Activated CD8-positive, alpha-beta memory T cell treated with anti-CD3 and anti-CD28 coated beads, Interleukin-2, amount 50 U/mL, for 24 hours (primary cell): ENCODE data around the gene IQGAP2.
"Not testable (repeated sequence)": the region's sequence is repeated elsewhere in the genome, so short reads cannot be mapped to it uniquely, and the experiment has no call there.

Experiments
- DNase-seq: peaks from one replicate; pipeline ENCODE4 v3.0.0-alpha.2; 2020; ENCODE audit errors: extremely low read depth

Gene IQGAP2

DNA sequence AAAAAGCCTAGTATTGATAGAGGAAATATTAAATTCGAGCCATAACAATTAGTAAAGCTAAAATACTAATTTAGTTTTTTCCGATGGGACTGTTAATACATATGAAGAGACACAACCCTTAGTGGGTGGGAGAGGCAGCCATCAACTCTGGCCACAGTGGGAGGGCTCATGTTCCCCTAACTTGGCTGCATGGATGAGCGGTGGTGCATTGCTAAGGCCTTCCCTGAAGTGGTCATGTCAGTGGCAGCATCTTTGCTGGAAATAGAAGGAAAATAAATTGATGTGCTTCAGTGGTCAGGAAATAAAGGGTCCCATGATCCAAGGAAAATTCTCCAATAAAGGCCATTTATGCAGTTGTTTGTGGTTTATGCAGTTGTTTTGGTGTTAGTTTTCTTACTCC lies 254.0 kb downstream of the IQGAP2 start:
- DNase-seq, result no peak

DNA sequence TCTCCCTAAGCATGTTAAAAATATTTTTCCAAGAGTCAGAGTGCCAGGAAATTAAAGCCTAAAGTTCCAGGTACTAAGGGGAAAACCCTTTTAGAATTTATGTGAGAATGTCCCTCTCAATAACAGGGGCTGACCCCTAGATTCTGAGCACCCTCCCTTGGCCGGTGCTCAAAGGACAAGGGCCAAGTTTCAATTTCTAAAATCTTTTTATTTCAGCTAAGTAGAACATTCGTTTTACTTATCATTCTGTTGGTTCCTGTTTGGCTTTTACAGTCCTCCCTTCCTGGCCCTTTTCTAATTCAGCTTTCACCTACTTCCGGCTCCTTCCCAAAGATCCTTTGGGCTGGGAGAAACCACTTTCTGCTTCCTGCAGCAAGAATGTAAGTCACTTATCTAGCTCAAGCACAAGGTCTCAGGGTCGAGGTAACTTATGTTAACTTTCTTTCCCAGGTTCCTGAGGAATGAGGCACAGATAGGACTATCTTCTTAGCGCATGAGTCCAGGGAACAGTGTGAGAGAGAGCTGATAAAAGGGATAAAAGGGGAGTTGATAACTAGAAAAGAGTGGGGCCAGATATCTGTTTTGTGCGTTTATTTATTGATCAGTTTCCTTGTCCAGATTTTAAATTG lies 254.7 kb downstream of the IQGAP2 start:
- no peak for DNase-seq

DNA sequence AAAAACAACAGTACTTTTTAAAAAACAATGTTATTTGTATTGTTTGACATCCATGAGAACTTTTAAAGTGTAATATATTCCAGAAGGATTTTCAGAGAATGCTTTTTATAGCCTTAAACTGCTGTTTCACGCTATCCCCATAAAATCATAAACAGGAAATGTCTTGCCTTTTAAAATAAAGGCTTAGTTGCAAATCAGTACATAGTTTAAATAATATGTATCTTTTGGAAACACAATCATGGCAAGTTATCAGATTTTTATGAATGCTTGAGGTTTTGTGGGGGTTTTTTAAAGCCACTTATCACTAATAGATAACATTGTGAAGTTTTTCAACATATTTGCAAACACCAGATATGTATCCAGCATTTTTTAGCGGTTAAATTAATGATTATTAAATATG lies 257.3 kb downstream of the IQGAP2 start:
- DNase-seq, result no peak

DNA sequence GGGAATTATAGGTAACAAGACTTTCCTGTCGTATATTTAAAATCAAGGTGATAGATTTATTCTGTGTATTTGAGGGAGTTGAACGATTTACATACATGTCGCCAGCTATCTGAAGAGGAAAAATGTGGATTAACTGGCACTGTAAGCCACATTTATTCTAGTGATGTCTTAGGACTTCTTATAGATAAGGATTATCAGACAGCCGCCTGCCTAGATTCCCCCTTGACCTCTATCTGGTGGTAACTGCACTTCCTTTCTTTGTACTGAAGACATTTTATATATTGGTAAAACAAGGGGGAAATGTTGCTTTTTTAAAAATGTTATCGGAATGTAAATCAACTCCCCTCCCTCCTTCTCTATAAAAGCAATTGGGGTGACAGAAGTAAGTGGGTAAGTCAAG lies 259.4 kb downstream of the IQGAP2 start:
- DNase-seq, result no peak

DNA sequence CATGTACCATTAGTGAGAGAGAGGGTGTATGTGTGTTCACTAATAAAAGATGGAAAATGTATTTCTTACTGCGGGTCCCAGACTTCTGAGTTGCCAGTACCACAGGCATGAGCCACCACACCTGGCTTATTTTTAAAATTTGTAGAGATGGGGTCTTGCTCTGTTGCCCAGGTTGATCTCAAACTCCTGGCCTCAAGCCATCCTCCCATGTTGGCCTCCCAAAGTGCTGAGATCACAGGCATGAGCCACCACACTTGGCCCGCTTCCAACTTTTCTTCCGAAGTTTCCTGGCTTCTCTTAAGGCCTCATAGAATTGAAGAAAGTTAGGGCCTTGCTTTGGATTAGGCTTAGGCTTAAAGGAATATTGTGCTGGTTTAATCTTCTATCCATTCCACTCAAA lies 260.5 kb downstream of the IQGAP2 start:
- no peak for DNase-seq

DNA sequence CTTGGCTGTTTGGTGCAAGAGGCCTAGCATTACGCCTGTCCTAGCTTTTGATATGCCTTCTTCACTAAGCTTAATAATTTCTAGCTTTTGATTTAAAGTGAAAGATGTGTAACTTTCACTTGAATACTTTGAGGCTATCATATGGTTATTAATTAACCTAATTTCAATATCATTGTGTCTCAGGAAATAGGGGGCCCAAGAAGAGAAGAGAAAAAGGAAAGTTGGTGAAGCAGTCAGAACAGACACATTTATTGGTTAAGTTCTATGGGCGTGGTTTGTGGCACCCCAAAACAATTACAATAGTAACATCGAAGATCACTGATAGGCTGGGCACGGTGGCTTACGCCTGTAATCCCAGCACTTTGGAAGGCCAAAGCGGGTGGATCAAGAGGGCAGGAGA lies 261.0 kb downstream of the IQGAP2 start:
- no peak for DNase-seq

DNA sequence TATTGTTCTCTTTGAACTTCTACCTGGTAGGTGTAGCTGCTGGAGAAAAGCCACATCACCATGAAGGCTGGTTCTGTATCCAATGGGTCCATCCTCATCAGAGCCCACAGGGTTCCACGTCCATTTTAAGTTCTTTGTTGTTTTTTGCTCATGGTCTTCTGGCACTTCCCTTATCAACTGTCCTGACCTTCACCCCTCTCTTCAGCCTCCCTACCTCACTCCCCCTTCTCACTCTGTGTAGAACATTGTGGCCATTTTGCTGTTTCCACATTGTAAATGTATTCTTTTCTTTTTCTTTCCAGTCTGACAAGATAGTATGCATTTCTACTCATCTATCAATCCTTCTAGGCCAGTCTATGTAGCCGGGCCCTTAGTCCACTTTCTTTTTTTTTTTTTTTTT lies 264.4 kb downstream of the IQGAP2 start:
- no peak for DNase-seq

DNA sequence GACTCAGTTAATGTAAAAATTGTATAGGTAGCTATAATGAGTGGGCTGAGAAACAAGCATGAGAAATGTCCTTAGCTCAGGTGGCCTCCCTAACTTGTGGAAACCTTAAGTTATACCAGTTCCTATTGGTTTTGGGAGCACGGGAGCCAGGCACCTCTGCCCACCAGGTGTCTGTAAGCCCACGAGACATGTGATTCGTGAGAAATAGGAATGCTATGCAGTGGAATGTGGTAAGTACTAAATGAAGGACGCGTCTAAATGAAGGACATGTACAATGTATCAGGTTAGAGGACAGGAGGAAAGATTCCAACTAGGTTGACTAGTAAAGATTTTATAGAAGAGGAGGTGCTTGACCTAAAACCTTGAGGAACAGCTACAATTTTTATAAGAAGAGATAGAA lies 266.2 kb downstream of the IQGAP2 start:
- no peak for DNase-seq

DNA sequence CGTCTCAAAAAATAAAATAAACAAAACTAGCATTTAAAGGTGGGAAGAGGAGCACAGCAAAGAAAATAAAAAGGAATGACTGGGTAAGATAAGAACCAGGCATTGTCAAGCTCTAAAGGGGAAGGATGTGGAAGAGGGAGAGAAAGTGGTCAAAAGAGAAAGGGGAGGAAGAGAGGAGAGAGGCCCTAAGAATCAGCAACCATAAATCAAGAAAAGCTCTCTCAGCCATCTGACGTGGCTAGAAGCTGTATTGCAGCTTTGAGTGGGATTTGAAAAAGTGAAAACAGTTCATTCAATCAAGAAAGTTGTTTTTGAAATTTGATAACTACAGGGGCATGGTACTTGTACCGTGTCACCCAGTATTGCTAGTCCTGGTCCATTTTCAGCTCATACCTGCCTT lies 267.4 kb downstream of the IQGAP2 start:
- no peak for DNase-seq

DNA sequence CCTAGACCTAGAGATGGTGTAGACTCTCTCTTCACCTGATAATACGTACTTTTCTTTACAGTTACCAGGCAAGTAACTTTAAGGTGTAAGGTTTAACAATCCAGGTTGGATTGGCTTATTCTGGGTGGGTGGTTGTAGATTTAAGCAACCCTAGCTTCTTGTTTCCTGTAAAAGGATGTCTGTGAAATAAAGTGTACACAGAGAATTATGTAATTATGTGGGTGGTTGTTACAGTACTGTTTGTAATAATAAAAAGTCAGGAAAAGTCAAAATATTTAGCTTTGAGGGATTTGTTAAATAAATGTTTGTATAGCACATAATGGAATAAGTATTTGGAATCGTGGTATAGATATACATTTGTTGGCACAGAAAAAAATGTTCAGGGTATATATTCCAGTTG lies 269.2 kb downstream of the IQGAP2 start:
- DNase-seq, result no peak

DNA sequence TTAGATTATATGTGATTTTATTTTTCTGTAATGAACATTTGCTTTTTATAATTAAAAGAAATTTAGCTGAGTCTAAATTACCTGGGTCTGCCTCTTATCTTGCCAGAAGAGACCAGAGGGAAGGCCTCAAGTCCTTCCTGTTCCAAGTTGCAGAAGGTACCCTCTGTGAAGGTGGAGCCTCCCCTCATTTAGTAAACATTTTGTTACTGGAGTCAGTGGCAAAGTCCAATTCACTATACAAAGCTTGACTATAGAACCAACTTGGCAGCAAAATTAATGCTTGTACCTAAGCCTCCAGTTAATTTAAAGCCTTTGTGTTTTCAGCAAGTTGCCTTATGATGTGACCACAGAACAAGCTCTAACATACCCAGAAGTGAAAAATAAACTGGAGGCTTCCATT lies 270.0 kb downstream of the IQGAP2 start:
- DNase-seq, result no peak

DNA sequence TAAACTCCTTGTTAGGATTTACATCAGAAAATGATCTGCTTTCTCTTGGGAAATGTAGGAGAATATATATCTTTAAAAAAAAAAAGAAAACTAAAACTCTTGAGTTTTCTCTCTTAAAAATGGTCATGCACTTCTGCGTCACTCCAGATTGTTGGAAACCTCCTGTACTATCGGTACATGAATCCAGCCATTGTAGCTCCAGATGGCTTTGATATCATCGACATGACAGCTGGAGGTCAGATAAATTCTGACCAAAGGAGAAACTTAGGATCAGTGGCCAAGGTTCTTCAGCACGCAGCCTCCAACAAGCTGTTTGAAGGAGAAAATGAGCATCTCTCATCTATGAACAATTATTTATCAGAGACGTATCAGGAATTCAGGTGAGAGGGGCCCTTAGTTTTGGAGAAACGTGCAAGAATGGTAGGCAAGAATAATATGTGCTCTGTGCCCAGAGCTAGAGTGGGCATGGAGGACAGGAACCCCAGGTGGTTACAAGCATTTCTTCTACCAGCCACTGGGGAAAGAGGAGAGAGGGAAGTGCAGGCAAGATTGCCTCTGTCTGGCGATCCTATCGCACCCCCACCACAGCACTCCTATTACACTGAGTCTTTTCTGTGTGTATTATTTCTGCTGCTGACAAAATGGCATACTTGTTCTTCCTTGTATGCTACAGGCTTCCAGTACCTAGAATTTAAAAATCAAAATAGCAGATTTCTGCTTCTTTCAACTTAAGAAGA lies 271.4 kb downstream of the IQGAP2 start:
- DNase-seq, result no peak

DNA sequence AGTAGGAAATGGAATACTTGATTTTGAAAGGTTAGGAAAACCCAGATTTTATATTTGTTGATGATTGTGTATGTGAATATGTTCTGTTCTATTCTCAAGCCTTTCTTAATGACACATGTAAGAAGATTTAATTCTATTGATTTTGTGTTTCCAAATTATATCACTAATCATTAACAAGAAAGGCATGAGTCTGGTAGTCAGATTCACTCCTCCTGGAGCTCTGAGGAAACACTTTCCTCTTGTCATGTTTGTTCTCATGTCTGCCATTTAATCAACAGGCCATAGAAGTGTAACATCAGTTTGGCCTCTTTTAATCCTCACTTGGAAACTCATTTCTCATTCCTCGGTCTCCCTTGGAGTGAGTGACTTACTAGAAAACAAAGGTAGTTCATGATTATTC lies 272.3 kb downstream of the IQGAP2 start:
- no peak for DNase-seq

DNA sequence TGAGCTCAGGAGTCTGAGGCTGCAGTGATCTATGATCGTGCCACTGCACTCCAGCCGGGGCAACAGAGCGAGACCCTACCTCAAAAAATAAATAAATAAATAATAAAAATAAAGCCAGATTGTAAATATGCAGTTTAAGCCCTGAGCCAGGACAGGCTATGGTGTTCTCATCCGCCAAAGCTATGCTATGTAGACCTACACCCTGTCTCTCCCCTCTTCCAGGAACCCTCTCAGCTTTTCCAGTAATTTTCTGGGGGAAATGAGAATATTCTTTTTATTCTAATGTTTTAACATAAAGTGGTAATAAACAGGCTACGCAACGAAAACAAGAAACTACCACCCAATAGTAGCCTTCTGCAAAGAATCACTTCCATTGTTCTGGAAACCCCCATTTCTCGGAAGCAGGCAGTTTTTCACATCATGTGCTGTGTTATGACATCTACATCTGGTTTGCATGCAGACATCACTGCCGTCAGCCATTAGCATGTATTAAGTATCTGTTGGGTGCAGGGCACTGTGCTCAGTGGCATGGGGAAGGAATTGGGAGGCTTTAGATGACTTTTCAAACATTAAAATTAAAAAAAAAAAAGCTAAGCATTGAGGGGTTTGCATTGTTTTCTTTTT lies 274.9 kb downstream of the IQGAP2 start:
- no peak for DNase-seq

DNA sequence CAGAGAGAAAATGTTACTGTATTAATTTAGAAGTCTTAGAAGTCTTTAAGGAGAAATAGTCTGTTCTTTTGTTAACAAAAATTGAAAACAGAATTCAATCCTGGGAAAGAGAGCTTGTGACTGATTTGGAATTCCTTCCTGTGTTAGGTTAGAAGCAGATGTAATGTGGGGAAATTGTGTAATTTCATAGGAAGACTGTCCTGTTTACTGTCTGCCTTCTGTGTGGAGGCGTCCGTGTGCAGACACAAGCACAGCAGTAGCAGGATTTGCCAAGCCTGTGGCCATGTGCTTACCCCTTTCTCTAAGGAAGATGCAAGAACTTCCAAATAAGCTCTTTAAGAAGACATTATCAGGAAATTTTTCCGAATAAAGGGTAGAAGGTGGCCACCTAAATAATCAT lies 276.1 kb downstream of the IQGAP2 start:
- no peak for DNase-seq

DNA sequence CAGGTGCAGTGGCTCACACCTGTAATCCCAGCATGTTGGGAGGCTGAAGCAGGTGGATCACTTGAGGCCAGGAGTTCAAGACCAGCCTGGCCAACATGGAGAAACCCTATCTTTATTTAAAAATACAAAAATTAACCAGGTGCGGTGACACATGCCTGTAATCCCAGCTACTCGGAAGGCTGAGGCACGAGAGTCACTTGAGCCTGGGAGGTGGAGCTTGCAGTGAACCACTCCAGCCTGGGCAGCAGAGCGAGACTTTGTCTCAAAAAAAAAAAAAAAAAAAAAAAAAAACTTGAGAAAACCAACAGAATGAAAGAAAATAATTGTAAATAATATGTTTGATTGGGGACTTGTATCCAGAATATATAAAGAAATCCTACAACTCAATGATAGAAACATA lies 277.7 kb downstream of the IQGAP2 start:
- not testable (repeated sequence) for DNase-seq

DNA sequence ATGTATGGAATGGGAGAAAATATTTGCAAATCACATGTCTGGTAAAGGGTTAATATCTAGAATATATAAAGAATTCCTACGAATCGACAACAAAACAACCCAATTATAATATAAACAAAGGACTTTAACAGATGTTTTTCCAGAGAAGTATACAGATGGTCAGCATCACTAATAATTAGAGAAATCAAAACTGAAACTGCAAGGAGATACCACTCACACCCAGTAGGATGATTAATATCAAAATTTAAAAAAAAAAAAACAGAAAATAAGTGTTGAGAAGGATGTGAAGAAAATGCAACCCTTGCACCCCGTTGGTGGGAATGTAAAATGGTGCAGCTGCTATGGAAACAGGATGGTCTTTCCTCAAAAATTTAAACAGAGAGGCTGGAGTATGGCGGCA lies 278.2 kb downstream of the IQGAP2 start:
- no peak for DNase-seq

DNA sequence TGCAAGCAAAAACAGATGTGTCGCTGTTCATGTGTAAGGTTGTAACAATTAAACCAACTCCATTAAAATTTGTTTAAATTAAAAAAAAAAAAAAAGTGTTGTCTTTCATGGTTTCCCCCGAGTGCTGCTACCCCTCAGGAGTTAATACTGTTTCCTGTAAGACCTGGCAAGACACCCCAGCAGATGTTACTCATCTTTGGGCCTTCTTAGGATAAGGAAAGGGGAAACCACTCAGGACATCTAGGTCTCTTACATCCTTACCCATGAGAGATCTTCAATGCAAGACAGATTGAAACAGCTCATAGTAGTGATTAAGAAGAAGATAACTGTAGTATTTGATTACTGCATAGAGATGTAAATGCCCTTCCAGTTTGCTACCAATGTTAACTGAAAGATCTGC lies 279.3 kb downstream of the IQGAP2 start:
- DNase-seq, result no peak

DNA sequence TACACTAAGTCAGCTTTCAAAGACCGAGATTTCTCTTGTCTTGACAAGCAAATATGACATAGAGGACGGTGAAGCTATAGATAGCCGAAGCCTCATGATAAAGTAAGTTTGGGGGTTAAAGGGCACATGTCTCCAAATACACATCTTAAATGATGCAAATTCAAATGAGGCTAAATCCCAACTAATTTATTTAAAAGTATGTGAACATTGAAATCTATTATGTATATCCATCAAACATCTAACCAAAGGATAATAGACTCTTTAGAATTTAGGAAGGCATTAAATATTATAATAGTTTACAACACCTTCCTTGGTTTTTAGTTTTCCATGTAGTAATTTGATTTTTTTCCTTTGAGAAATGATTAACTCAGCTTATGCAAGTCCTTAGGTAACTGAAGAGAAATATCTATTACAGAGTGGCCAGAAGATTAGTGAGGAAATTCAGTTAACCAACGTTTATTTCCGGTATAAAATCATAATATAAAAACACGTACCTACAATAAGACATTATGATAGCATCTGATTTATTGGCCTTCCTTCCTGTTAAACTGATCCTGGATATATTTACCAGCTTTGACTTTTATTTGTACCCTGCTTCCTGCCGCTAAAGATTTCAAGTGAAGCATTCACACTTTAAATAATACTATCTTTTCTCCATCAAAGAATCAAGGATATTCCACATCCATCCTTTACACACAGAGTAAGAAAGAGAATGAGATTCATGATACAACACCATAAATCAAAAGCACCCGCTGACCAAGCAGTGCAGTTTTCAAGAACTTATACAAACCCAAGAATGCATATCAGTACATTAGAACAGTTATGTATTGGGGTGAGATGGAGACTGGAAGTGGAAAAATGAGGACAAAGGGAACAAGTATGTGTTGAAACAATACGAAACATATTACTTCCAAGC lies 281.0 kb downstream of the IQGAP2 start:
- DNase-seq, result no peak

DNA sequence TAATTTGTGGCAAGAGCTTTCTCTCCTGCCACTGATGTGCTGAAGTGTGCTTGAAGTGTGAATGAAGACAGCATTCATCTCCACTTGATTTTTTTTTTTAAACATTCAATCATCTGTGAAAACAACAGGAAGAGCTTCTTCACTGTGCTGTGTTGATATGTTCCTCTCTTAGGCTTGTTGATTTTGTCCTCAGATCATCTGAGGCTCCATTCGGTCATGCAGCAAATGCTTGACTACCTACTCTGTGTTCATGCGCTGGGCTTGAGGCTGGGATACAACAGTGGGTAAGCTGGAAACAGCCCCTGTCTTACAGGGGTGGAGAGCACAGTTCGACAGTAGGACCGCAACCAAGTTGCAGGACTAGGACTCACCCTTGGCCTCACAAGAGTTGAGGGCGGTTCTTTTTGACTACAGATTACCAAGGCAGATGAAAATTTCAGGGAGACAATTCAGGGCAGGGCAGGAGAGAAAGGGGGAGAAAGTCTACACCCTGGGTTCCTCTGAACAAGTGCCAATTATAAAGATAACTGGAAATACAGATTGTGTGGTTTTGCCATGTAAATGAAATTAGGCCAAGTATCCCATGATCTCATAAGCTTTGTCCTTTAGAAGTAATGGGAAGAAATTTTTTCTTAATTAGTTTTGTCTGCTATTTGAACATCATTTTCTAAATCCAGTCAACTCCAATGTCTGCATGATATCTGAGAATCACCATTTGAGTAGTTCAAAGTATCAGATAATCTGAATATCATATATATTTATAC lies 281.9 kb downstream of the IQGAP2 start:
- DNase-seq, result no peak

DNA sequence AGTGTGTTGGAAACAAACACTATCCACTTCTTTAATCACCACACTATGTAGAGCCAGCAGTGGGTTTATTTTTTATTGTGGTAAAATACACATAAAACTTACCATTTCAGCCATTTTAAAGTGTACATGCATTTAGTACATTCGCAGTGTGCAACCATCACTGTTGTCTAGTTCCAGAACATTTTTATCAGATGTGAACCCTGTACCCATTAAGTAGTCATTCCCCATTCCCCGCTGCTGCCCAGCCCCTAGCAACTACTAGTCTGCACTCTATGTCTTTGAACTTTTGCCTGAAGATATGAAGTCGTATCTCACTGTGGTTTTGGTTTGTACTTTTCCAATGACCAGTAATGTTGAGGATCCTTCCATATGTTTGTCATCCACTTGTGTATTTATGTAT lies 282.6 kb downstream of the IQGAP2 start:
- no peak for DNase-seq

DNA sequence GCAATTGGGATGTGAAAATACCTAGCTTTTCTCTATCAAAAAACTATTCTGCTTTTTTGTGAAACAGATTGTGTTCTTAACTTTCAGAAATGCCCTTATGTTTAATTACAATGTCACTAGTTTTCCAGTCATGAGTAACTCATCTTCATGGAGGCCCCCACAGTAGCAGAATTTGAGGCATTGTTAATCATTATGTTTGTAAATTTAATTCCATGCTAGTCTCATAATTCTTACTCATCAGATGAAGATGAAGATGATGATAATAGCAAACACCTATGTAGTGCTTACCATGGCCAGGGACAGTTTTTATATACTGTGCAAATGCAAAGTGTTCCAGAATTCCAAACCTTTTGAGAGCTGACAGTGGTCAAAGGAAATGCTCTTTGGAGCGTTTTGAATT lies 285.1 kb downstream of the IQGAP2 start:
- DNase-seq, result no peak
